IMR-90 (cell line): ENCODE data around the gene ARSB. TPM values are rescaled to one million over a fixed set of nuclear protein-coding genes. Genes with fewer than 3 reads are reported as not detected.
A peak's percentile ranks its signal among the peaks of the same experiment; 100 is the strongest.

ENCODE experiments used
- ATAC-seq: fragments of 200-7000 bp; cut with Tn5 transposase; 2 replicates; pipeline ENCODE4 v1.9.1; 2020; ENCODE audit warnings: low read depth, mild to moderate bottlenecking, moderate library complexity
- BruUV-seq: library from RNA; stranded (reverse); fragments of 400-500 nt; replicated peaks from 2 replicates; lab custom pipeline; 2021; lab: Mats Ljungman, UMichigan
- CTCF ChIA-PET: fragments of 300-600 bp; formaldehyde crosslinking; extraction: SDS; loops from one replicate; lab custom pipeline; 2021; ENCODE audit warnings: antibody characterized with exemption; lab: Yijun Ruan, JAX
- POLR2A ChIA-PET: fragments of 300-600 bp; sonication (Branson Sonifier 250); formaldehyde crosslinking; loops from one replicate; lab custom pipeline; 2022; ENCODE audit warnings: antibody characterized with exemption; ENCODE audit not compliant: unreplicated experiment; lab: Charles Lee
- DNase-seq: peaks from one replicate; pipeline ENCODE4 v3.0.0; 2013
- H2AFZ ChIP-seq: replicated peaks from 2 replicates; pipeline ENCODE3; 2013; ENCODE audit warnings: low read length, mild to moderate bottlenecking; ENCODE audit not compliant: poor library complexity
- H2AK5ac ChIP-seq: 2 replicates; pipeline ENCODE4 v1.6.1; 2013; ENCODE audit warnings: low read depth, low read length, inconsistent platforms
- H2AK9ac ChIP-seq: replicated peaks from 2 replicates; pipeline ENCODE3; 2013; ENCODE audit warnings: mild to moderate bottlenecking, low read depth, low read length, moderate library complexity; ENCODE audit not compliant: poor library complexity
- H2BK120ac ChIP-seq: 2 replicates; pipeline ENCODE4 v1.6.1; 2013; ENCODE audit warnings: low read depth, low read length, inconsistent platforms
- H2BK15ac ChIP-seq: 3 replicates; pipeline ENCODE4 v1.6.1; 2013; ENCODE audit warnings: low read depth, low read length, inconsistent platforms
- H2BK20ac ChIP-seq: 2 replicates; pipeline ENCODE4 v1.6.1; 2013; ENCODE audit warnings: low read depth, mild to moderate bottlenecking, inconsistent platforms, low read length, moderate library complexity
- H2BK5ac ChIP-seq: 2 replicates; pipeline ENCODE4 v1.6.1; 2013; ENCODE audit warnings: mild to moderate bottlenecking, low read depth, low read length, inconsistent platforms; ENCODE audit not compliant: poor library complexity, severe bottlenecking
- H3K14ac ChIP-seq: replicated peaks from 2 replicates; pipeline ENCODE4 v1.6.1; 2013; ENCODE audit warnings: low read depth, low read length, inconsistent platforms
- H3K18ac ChIP-seq: 2 replicates; pipeline ENCODE4 v1.6.1; 2013; ENCODE audit warnings: low read depth, low read length, control low read depth
- H3K23ac ChIP-seq: 2 replicates; pipeline ENCODE4 v1.6.1; 2013; ENCODE audit warnings: low read depth, low read length, inconsistent platforms
- H3K27ac ChIP-seq: 2 replicates; pipeline ENCODE4 v1.5.1; 2013; ENCODE audit warnings: mild to moderate bottlenecking, control low read depth, low read length; ENCODE audit not compliant: insufficient read depth
- H3K27me3 ChIP-seq: 2 replicates; pipeline ENCODE4 v1.6.1; 2013; ENCODE audit warnings: low read length; ENCODE audit not compliant: control insufficient read depth, insufficient read depth
- H3K36me3 ChIP-seq: 2 replicates; pipeline ENCODE4 v1.6.1; 2013; ENCODE audit warnings: low read length, mixed read lengths; ENCODE audit not compliant: control insufficient read depth, insufficient read depth
- H3K4ac ChIP-seq: 2 replicates; pipeline ENCODE4 v1.6.1; 2013; ENCODE audit warnings: low read depth, low read length, inconsistent platforms
- H3K4me1 ChIP-seq: 2 replicates; pipeline ENCODE4 v1.6.1; 2013; ENCODE audit warnings: low read length, mixed read lengths; ENCODE audit not compliant: control insufficient read depth, insufficient read depth
- H3K4me2 ChIP-seq: 2 replicates; pipeline ENCODE4 v1.6.1; 2013; ENCODE audit warnings: low read depth, mild to moderate bottlenecking, control low read depth, low read length, moderate library complexity
- H3K4me3 ChIP-seq: 2 replicates; pipeline ENCODE4 v1.5.1; 2013; ENCODE audit warnings: low read depth, mild to moderate bottlenecking, control low read depth, low read length, moderate library complexity; ENCODE audit not compliant: insufficient read depth
- H3K56ac ChIP-seq: 2 replicates; pipeline ENCODE4 v1.6.1; 2013; ENCODE audit warnings: low read length, inconsistent platforms; ENCODE audit not compliant: insufficient read depth; ENCODE audit errors: extremely low read depth
- H3K79me1 ChIP-seq, 2 experiments: 2 replicates each; pipeline ENCODE4 v1.6.1; 2013; ENCODE audit warnings: low read length in 2 of 2, inconsistent platforms in 1 of 2, low read depth in 1 of 2
- H3K9ac ChIP-seq: 2 replicates; pipeline ENCODE4 v1.6.1; 2013; ENCODE audit warnings: low read depth, low read length, control low read depth
- H3K9me1 ChIP-seq: 2 replicates; pipeline ENCODE4 v1.6.1; 2013; ENCODE audit warnings: low read length, inconsistent platforms; ENCODE audit not compliant: insufficient read depth
- H3K9me3 ChIP-seq: 2 replicates; pipeline ENCODE4 v1.6.1; 2013; ENCODE audit warnings: low read length; ENCODE audit not compliant: control insufficient read depth, insufficient read depth
- H4K20me1 ChIP-seq: 2 replicates; pipeline ENCODE4 v1.6.1; 2013; ENCODE audit warnings: low read length, inconsistent platforms; ENCODE audit not compliant: insufficient read depth
- H4K5ac ChIP-seq: 2 replicates; pipeline ENCODE4 v1.6.1; 2013; ENCODE audit warnings: mild to moderate bottlenecking, low read depth, low read length, control low read depth
- H4K8ac ChIP-seq, 2 experiments: 2 replicates each; pipeline ENCODE4 v1.6.1; 2013; ENCODE audit warnings: low read depth in 2 of 2, low read length in 2 of 2, control low read depth in 1 of 2, inconsistent platforms in 1 of 2
- H4K91ac ChIP-seq: 2 replicates; pipeline ENCODE4 v1.6.1; 2013; ENCODE audit warnings: low read depth, low read length, inconsistent platforms; ENCODE audit not compliant: insufficient read depth
- CEBPB ChIP-seq: IDR thresholded peaks from 2 replicates; pipeline ENCODE4 v1.6.1; 2012; ENCODE audit warnings: low read depth, low read length, improper control_type of control experiment
- CTCF ChIP-seq: conservative IDR thresholded peaks from 2 replicates; pipeline ENCODE4 v1.5.1; 2012; ENCODE audit warnings: mild to moderate bottlenecking, low read depth, low read length, improper control_type of control experiment
- MXI1 ChIP-seq: IDR thresholded peaks from 2 replicates; pipeline ENCODE4 v1.6.1; 2012; ENCODE audit warnings: low read depth, mild to moderate bottlenecking, low read length, moderate library complexity, borderline replicate concordance
- POLR2A ChIP-seq: IDR thresholded peaks from 2 replicates; pipeline ENCODE4 v1.6.1; 2012; ENCODE audit warnings: mild to moderate bottlenecking, low read depth, low read length
- RAD21 ChIP-seq: IDR thresholded peaks from 2 replicates; pipeline ENCODE4 v1.6.1; 2012; ENCODE audit warnings: low read length, improper control_type of control experiment
- SMC3 ChIP-seq: fragments of 150-350 bp; IDR thresholded peaks from 2 replicates; pipeline ENCODE4 v1.6.1; 2016; ENCODE audit warnings: low read depth, mild to moderate bottlenecking, antibody characterized with exemption, low read length, moderate library complexity
- USF2 ChIP-seq: fragments of 150-350 bp; IDR thresholded peaks from 2 replicates; pipeline ENCODE4 v1.6.1; 2017; ENCODE audit warnings: mild to moderate bottlenecking, antibody characterized with exemption, low read length, low read depth
- WGBS, 2 experiments: methylation state at CpG; one replicate each; pipeline versions ENCODE4 v1.1.5 to v1.1.7; 2013; ENCODE audit warnings: missing lambda C conversion rate in 2 of 2; ENCODE audit not compliant: insufficient read length in 1 of 2; ENCODE audit errors: extremely low coverage in 2 of 2; 5-methylcytosine and 5-hydroxymethylcytosine counted together
- dilution Hi-C: fragments of 300-500 bp; cut with HindIII; formaldehyde crosslinking; loops from one replicate; pipeline ENCODE4 v1.14.3; 2018; ENCODE audit warnings: low sequenced_read_pairs; ENCODE audit not compliant: unreplicated experiment
- in situ Hi-C: fragments of 300-500 bp; cut with MboI; formaldehyde crosslinking; loops from 3 replicates; pipeline ENCODE4 v1.14.3; 2019; ENCODE audit warnings: low sequenced_read_pairs, inconsistent platforms, mixed read lengths
- intact Hi-C: fragments of 100-400 bp; cut with micrococcal nuclease; formaldehyde crosslinking; loops from 2 replicates; pipeline ENCODE4 v1.10.0; 2022
- polyA plus RNA-seq, 3 experiments: library from polyadenylated mRNA; depleted of rRNA; stranded (reverse); fragments of >200 nt; gene quantifications; 2 replicates each; pipeline ENCODE4 v1.2.3, GENCODE V29; 2012; ENCODE audit warnings: low replicate concordance in 1 of 3
- total RNA-seq: library from RNA; depleted of rRNA; stranded (reverse); fragments of >200 nt; gene quantifications from 2 replicates; pipeline ENCODE4 v1.2.3, GENCODE V29; 2012

The ARSB gene
- total and polyA plus RNA-seq, 2 of the 4 experiments (the other 2 are of a cell fraction) = 16.0 to 16.3 TPM

- in situ Hi-C loops (loop anchor here (10.0 to 25.0 kb wide), 2 partner anchors 70 to 653 kb away; no protein-coding TSS in a partner anchor), dilution Hi-C loops (no loop called here), intact Hi-C loops (loop anchor here (1.0 to 5.0 kb wide), 6 partner anchors 65 to 643 kb away; partner anchors contain the start of gene LHFPL2)
- TF ChIP-seq MXI1 (no peak), CEBPB (peak; percentile 64), RAD21 (peak; percentile 86), USF2 (no peak), SMC3 (peak; percentile 88), POLR2A (0 out of 2 replicates have a peak, but pooled peaks have one; percentile 20), CTCF (peak; percentile 80)
- H3K4ac ChIP-seq = no peak overlapping the region
- peak; percentile 87 for ATAC-seq
- WGBS, 2 experiments = no CpG with 5 or more reads among the region's 2 CpGs
- DNase-seq = peak; percentile 83
- ChIA-PET CTCF (interaction anchor here (0.6 to 4.2 kb wide), 8 partner anchors 11 to 427 kb away, joined by 3 to 15 read pairs (median 4); no protein-coding TSS in a partner anchor), POLR2A (no interaction called here)
- no peak overlapping the region for H2AK5ac ChIP-seq
- no peak overlapping the region for H3K27ac ChIP-seq
- H3K4me2 ChIP-seq = no peak overlapping the region
- no peak overlapping the region for H2AFZ ChIP-seq
- H3K9me1 ChIP-seq = no peaks in the 10 kb centered on the region
- H2BK120ac ChIP-seq = no peak overlapping the region
- no peaks in the 10 kb centered on the region for H4K20me1 ChIP-seq
- H3K27me3 ChIP-seq = no peaks in the 10 kb centered on the region
- H4K8ac ChIP-seq = no peak overlapping the region
- no TSS peak for BruUV-seq
- H3K56ac ChIP-seq = no peak overlapping the region
- no peaks in the 10 kb centered on the region for H3K79me1 ChIP-seq
- H3K23ac ChIP-seq = no peak overlapping the region
- H3K18ac ChIP-seq = no peak overlapping the region
- no peaks in the 10 kb centered on the region for H3K9me3 ChIP-seq
- no peak overlapping the region for H3K4me3 ChIP-seq
- no peak overlapping the region for H3K14ac ChIP-seq
- H2AK9ac ChIP-seq = no peak overlapping the region
- H2BK15ac ChIP-seq = no peak overlapping the region
- H2BK5ac ChIP-seq = no peak overlapping the region
- no peaks in the 10 kb centered on the region for H3K4me1 ChIP-seq
- 0 out of 2 replicates have a peak, but pooled peaks cover 1% of the 10 kb centered on the region for H3K36me3 ChIP-seq
- no peak overlapping the region for H2BK20ac ChIP-seq
- no peak overlapping the region for H3K9ac ChIP-seq
- H4K91ac ChIP-seq = no peak overlapping the region
- H4K5ac ChIP-seq = no peak overlapping the region
Observed at GRCh38 chr5:78964889-78965288, 20.2 kb downstream of the ARSB start.
